Activated CD4-positive, alpha-beta T cell treated with anti-CD3 and anti-CD28 coated beads for 24 hours (primary cell): ENCODE data around the gene GPD1L.
"Not testable (repeated sequence)": the region's sequence is repeated elsewhere in the genome, so short reads cannot be mapped to it uniquely, and the experiment has no call there.

Experiments
- DNase-seq, 2 donors: peaks; one replicate each; pipeline ENCODE4 v3.0.0-alpha.2; 2020; ENCODE audit warnings: low read depth in 2 of 2

GPD1L gene

GRCh38 chr3:32106132-32106928, at the start of gene GPD1L:
TSS of gene GPD1L (plus strand) at chr3:32106620. CDS start at chr3:32106712, 92 bp downstream.
- peak; percentile 88 to 89 for DNase-seq

- DNase-seq, result not testable (repeated sequence)
Observed at GRCh38 chr3:32058465-32058864, 48.0 kb upstream of the GPD1L start.

- no peak for DNase-seq
Observed at GRCh38 chr3:32062950-32063582, 43.4 kb upstream of the GPD1L start.

- no peak for DNase-seq
Observed at GRCh38 chr3:32066686-32067085, 39.7 kb upstream of the GPD1L start.

GRCh38 chr3:32074194-32074593, 32.2 kb upstream of the GPD1L start:
- not testable (repeated sequence) for DNase-seq

GRCh38 chr3:32076566-32076965, 29.9 kb upstream of the GPD1L start:
- DNase-seq, result no peak

- DNase-seq, result no peak
Observed at GRCh38 chr3:32077260-32078084, 28.9 kb upstream of the GPD1L start.

- no peak for DNase-seq
Observed at GRCh38 chr3:32078085-32078634, 28.3 kb upstream of the GPD1L start.

GRCh38 chr3:32078864-32079263, 27.6 kb upstream of the GPD1L start:
- DNase-seq, result no peak

GRCh38 chr3:32082721-32083120, 23.7 kb upstream of the GPD1L start:
- no peak for DNase-seq

GRCh38 chr3:32083702-32084270, 22.6 kb upstream of the GPD1L start:
- DNase-seq, result no peak

- no peak for DNase-seq
Observed at GRCh38 chr3:32084870-32085269, 21.6 kb upstream of the GPD1L start.

GRCh38 chr3:32086464-32086863, 20.0 kb upstream of the GPD1L start:
- DNase-seq, result no peak

GRCh38 chr3:32089476-32089875, 16.9 kb upstream of the GPD1L start:
- DNase-seq, result no peak

GRCh38 chr3:32093204-32093603, 13.2 kb upstream of the GPD1L start:
- DNase-seq, result no peak

GRCh38 chr3:32095431-32095830, 11.0 kb upstream of the GPD1L start:
- no peak for DNase-seq

GRCh38 chr3:32097768-32098167, 8.7 kb upstream of the GPD1L start:
- no peak for DNase-seq

- no peak for DNase-seq
Observed at GRCh38 chr3:32098528-32098927, 7.9 kb upstream of the GPD1L start.

- no peak for DNase-seq
Observed at GRCh38 chr3:32100465-32100864, 6.0 kb upstream of the GPD1L start.

- no peak for DNase-seq
Observed at GRCh38 chr3:32102289-32102688, 4.1 kb upstream of the GPD1L start.

- DNase-seq, result no peak
Observed at GRCh38 chr3:32104492-32104891, 1.9 kb upstream of the GPD1L start.
